ENCODE results near the gene FSTL3.

FSTL3 gene

GRCh38 chr19:641702-642101 is 34.5 kb upstream of the FSTL3 start:
- Histone ChIP-seq H3K27ac (no peak overlapping the region), H3K4me3 (no peak overlapping the region)

GRCh38 chr19:642767-643727 is 33.1 kb upstream of the FSTL3 start:
- Histone ChIP-seq H3K27ac (no peak overlapping the region), H3K4me3 (no peak overlapping the region)
- no peak for TF ChIP-seq CTCF (IDR thresholded peaks at IDR 0.05)
- DNase-seq (ENCODE audit: low spot score): no peak

More at GRCh38 chr19:641702-642101, 34.5 kb upstream of the FSTL3 start:
- no peak for DNase-seq (ENCODE audit: low spot score)
- no peak for TF ChIP-seq CTCF (IDR thresholded peaks at IDR 0.05)

- TF ChIP-seq CTCF (IDR thresholded peaks at IDR 0.05): no peak
- H3K27ac ChIP-seq: no peak overlapping the region
- no peak for DNase-seq (ENCODE audit: low spot score)
- no peak overlapping the region for H3K4me3 ChIP-seq
Measured at GRCh38 chr19:643736-644135, 32.5 kb upstream of the FSTL3 start.

GRCh38 chr19:644363-644762 is 31.8 kb upstream of the FSTL3 start:
- TF ChIP-seq CTCF (IDR thresholded peaks at IDR 0.05): no peak
- Histone ChIP-seq H3K4me3 (no peak overlapping the region), H3K27ac (no peak overlapping the region)
- DNase-seq (ENCODE audit: low spot score): no peak

- TF ChIP-seq CTCF (IDR thresholded peaks at IDR 0.05): no peak
- H3K27ac ChIP-seq: no peak overlapping the region
- no peak for DNase-seq (ENCODE audit: low spot score)
- H3K4me3 ChIP-seq: no peak overlapping the region
Measured at GRCh38 chr19:644789-645188, 31.4 kb upstream of the FSTL3 start.

GRCh38 chr19:645912-646778 is 30.0 kb upstream of the FSTL3 start:
- DNase-seq (ENCODE audit: low spot score): no peak
- Histone ChIP-seq H3K27ac (no peak overlapping the region), H3K4me3 (no peak overlapping the region)
- TF ChIP-seq CTCF (IDR thresholded peaks at IDR 0.05): no peak

All from coronary artery (tissue), 2 donors.